IMR-90 (cell line): ENCODE measurements around the gene MICU1. TPM values are rescaled to one million over a fixed set of nuclear protein-coding genes. Genes with fewer than 3 reads are reported as not detected.

Experiments
- ATAC-seq: fragments of 200-7000 bp; cut with Tn5 transposase; 2 replicates; pipeline ENCODE4 v1.9.1; 2020; ENCODE audit warnings: low read depth, mild to moderate bottlenecking, moderate library complexity
- BruUV-seq: library from RNA; stranded (reverse); fragments of 400-500 nt; replicated peaks from 2 replicates; lab custom pipeline; 2021; lab: Mats Ljungman, UMichigan
- CTCF ChIA-PET: fragments of 300-600 bp; formaldehyde crosslinking; extraction: SDS; loops from one replicate; lab custom pipeline; 2021; ENCODE audit warnings: antibody characterized with exemption; lab: Yijun Ruan, JAX
- POLR2A ChIA-PET: fragments of 300-600 bp; sonication (Branson Sonifier 250); formaldehyde crosslinking; loops from one replicate; lab custom pipeline; 2022; ENCODE audit warnings: antibody characterized with exemption; ENCODE audit not compliant: unreplicated experiment; lab: Charles Lee
- DNase-seq: peaks from one replicate; pipeline ENCODE4 v3.0.0; 2013
- H2AFZ ChIP-seq: replicated peaks from 2 replicates; pipeline ENCODE3; 2013; ENCODE audit warnings: low read length, mild to moderate bottlenecking; ENCODE audit not compliant: poor library complexity
- H2AK5ac ChIP-seq: 2 replicates; pipeline ENCODE4 v1.6.1; 2013; ENCODE audit warnings: low read depth, low read length, inconsistent platforms
- H2AK9ac ChIP-seq: replicated peaks from 2 replicates; pipeline ENCODE3; 2013; ENCODE audit warnings: mild to moderate bottlenecking, low read depth, low read length, moderate library complexity; ENCODE audit not compliant: poor library complexity
- H2BK120ac ChIP-seq: 2 replicates; pipeline ENCODE4 v1.6.1; 2013; ENCODE audit warnings: low read depth, low read length, inconsistent platforms
- H2BK15ac ChIP-seq: 3 replicates; pipeline ENCODE4 v1.6.1; 2013; ENCODE audit warnings: low read depth, low read length, inconsistent platforms
- H2BK20ac ChIP-seq: 2 replicates; pipeline ENCODE4 v1.6.1; 2013; ENCODE audit warnings: low read depth, mild to moderate bottlenecking, inconsistent platforms, low read length, moderate library complexity
- H2BK5ac ChIP-seq: 2 replicates; pipeline ENCODE4 v1.6.1; 2013; ENCODE audit warnings: mild to moderate bottlenecking, low read depth, low read length, inconsistent platforms; ENCODE audit not compliant: poor library complexity, severe bottlenecking
- H3K14ac ChIP-seq: replicated peaks from 2 replicates; pipeline ENCODE4 v1.6.1; 2013; ENCODE audit warnings: low read depth, low read length, inconsistent platforms
- H3K18ac ChIP-seq: 2 replicates; pipeline ENCODE4 v1.6.1; 2013; ENCODE audit warnings: low read depth, low read length, control low read depth
- H3K23ac ChIP-seq: 2 replicates; pipeline ENCODE4 v1.6.1; 2013; ENCODE audit warnings: low read depth, low read length, inconsistent platforms
- H3K27ac ChIP-seq: 2 replicates; pipeline ENCODE4 v1.5.1; 2013; ENCODE audit warnings: mild to moderate bottlenecking, control low read depth, low read length; ENCODE audit not compliant: insufficient read depth
- H3K27me3 ChIP-seq: 2 replicates; pipeline ENCODE4 v1.6.1; 2013; ENCODE audit warnings: low read length; ENCODE audit not compliant: control insufficient read depth, insufficient read depth
- H3K36me3 ChIP-seq: 2 replicates; pipeline ENCODE4 v1.6.1; 2013; ENCODE audit warnings: low read length, mixed read lengths; ENCODE audit not compliant: control insufficient read depth, insufficient read depth
- H3K4ac ChIP-seq: 2 replicates; pipeline ENCODE4 v1.6.1; 2013; ENCODE audit warnings: low read depth, low read length, inconsistent platforms
- H3K4me1 ChIP-seq: 2 replicates; pipeline ENCODE4 v1.6.1; 2013; ENCODE audit warnings: low read length, mixed read lengths; ENCODE audit not compliant: control insufficient read depth, insufficient read depth
- H3K4me2 ChIP-seq: 2 replicates; pipeline ENCODE4 v1.6.1; 2013; ENCODE audit warnings: low read depth, mild to moderate bottlenecking, control low read depth, low read length, moderate library complexity
- H3K4me3 ChIP-seq: 2 replicates; pipeline ENCODE4 v1.5.1; 2013; ENCODE audit warnings: low read depth, mild to moderate bottlenecking, control low read depth, low read length, moderate library complexity; ENCODE audit not compliant: insufficient read depth
- H3K56ac ChIP-seq: 2 replicates; pipeline ENCODE4 v1.6.1; 2013; ENCODE audit warnings: low read length, inconsistent platforms; ENCODE audit not compliant: insufficient read depth; ENCODE audit errors: extremely low read depth
- H3K79me1 ChIP-seq, 2 experiments: 2 replicates each; pipeline ENCODE4 v1.6.1; 2013; ENCODE audit warnings: low read length in 2 of 2, inconsistent platforms in 1 of 2, low read depth in 1 of 2
- H3K9ac ChIP-seq: 2 replicates; pipeline ENCODE4 v1.6.1; 2013; ENCODE audit warnings: low read depth, low read length, control low read depth
- H3K9me1 ChIP-seq: 2 replicates; pipeline ENCODE4 v1.6.1; 2013; ENCODE audit warnings: low read length, inconsistent platforms; ENCODE audit not compliant: insufficient read depth
- H3K9me3 ChIP-seq: 2 replicates; pipeline ENCODE4 v1.6.1; 2013; ENCODE audit warnings: low read length; ENCODE audit not compliant: control insufficient read depth, insufficient read depth
- H4K20me1 ChIP-seq: 2 replicates; pipeline ENCODE4 v1.6.1; 2013; ENCODE audit warnings: low read length, inconsistent platforms; ENCODE audit not compliant: insufficient read depth
- H4K5ac ChIP-seq: 2 replicates; pipeline ENCODE4 v1.6.1; 2013; ENCODE audit warnings: mild to moderate bottlenecking, low read depth, low read length, control low read depth
- H4K8ac ChIP-seq, 2 experiments: 2 replicates each; pipeline ENCODE4 v1.6.1; 2013; ENCODE audit warnings: low read depth in 2 of 2, low read length in 2 of 2, control low read depth in 1 of 2, inconsistent platforms in 1 of 2
- H4K91ac ChIP-seq: 2 replicates; pipeline ENCODE4 v1.6.1; 2013; ENCODE audit warnings: low read depth, low read length, inconsistent platforms; ENCODE audit not compliant: insufficient read depth
- MAFK ChIP-seq: IDR thresholded peaks from 2 replicates; pipeline ENCODE4 v1.6.1; 2012; ENCODE audit warnings: low read depth, low read length, improper control_type of control experiment
- MAZ ChIP-seq: IDR thresholded peaks from 2 replicates; pipeline ENCODE4 v1.6.1; 2012; ENCODE audit warnings: low read depth, mild to moderate bottlenecking, low read length, improper control_type of control experiment, moderate library complexity, borderline replicate concordance
- RCOR1 ChIP-seq: IDR thresholded peaks from 2 replicates; pipeline ENCODE4 v1.6.1; 2012; ENCODE audit warnings: mild to moderate bottlenecking, low read length, improper control_type of control experiment; ENCODE audit not compliant: insufficient replicate concordance
- RFX5 ChIP-seq: IDR thresholded peaks from 2 replicates; pipeline ENCODE4 v1.8.0; 2012; ENCODE audit warnings: low read depth, mild to moderate bottlenecking, low read length, moderate library complexity
- SMC3 ChIP-seq: fragments of 150-350 bp; IDR thresholded peaks from 2 replicates; pipeline ENCODE4 v1.6.1; 2016; ENCODE audit warnings: low read depth, mild to moderate bottlenecking, antibody characterized with exemption, low read length, moderate library complexity
- WGBS, 2 experiments: methylation state at CpG; one replicate each; pipeline versions ENCODE4 v1.1.5 to v1.1.7; 2013; ENCODE audit warnings: missing lambda C conversion rate in 2 of 2; ENCODE audit not compliant: insufficient read length in 1 of 2; ENCODE audit errors: extremely low coverage in 2 of 2; 5-methylcytosine and 5-hydroxymethylcytosine counted together
- dilution Hi-C: fragments of 300-500 bp; cut with HindIII; formaldehyde crosslinking; loops from one replicate; pipeline ENCODE4 v1.14.3; 2018; ENCODE audit warnings: low sequenced_read_pairs; ENCODE audit not compliant: unreplicated experiment
- in situ Hi-C: fragments of 300-500 bp; cut with MboI; formaldehyde crosslinking; loops from 3 replicates; pipeline ENCODE4 v1.14.3; 2019; ENCODE audit warnings: low sequenced_read_pairs, inconsistent platforms, mixed read lengths
- intact Hi-C: fragments of 100-400 bp; cut with micrococcal nuclease; formaldehyde crosslinking; loops from 2 replicates; pipeline ENCODE4 v1.10.0; 2022
- polyA plus RNA-seq, 3 experiments: library from polyadenylated mRNA; depleted of rRNA; stranded (reverse); fragments of >200 nt; gene quantifications; 2 replicates each; pipeline ENCODE4 v1.2.3, GENCODE V29; 2012; ENCODE audit warnings: low replicate concordance in 1 of 3
- total RNA-seq: library from RNA; depleted of rRNA; stranded (reverse); fragments of >200 nt; gene quantifications from 2 replicates; pipeline ENCODE4 v1.2.3, GENCODE V29; 2012

Gene MICU1
- total and polyA plus RNA-seq, 2 of the 4 experiments (the other 2 are of a cell fraction), result 43.6 to 44.7 TPM

DNA sequence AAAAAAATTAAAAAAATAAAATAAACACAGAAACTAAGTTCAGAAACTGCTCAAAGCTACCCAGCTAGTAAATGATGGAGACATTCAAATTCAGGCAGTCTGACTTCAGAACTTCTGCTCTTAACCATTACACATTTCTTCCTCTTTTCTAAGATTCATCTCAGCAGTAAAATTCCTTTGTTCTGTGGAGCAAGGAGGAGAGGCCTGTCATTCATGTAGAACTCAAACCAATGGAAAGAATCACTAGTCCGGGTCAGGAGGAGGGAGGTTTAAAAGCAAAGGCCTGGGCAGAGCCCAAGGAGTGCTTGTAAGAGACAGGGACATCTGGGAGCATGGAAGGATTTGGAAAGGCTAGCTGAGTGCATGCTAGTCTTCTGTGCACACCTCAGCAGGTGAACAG is 233.3 kb downstream of the MICU1 start:
- ChIA-PET CTCF (no interaction called here), POLR2A (no interaction called here)
- no peak overlapping the region for H2AK5ac ChIP-seq
- H2AK9ac ChIP-seq, result no peak overlapping the region
- no peak for DNase-seq
- H2BK20ac ChIP-seq, result no peak overlapping the region
- no peak overlapping the region for H3K9ac ChIP-seq
- H4K8ac ChIP-seq, result no peak overlapping the region
- H3K27me3 ChIP-seq, result no peaks in the 10 kb centered on the region
- H3K18ac ChIP-seq, result no peak overlapping the region
- H4K20me1 ChIP-seq, result no peaks in the 10 kb centered on the region
- no peak overlapping the region for H3K27ac ChIP-seq
- H2BK15ac ChIP-seq, result no peak overlapping the region
- no peaks in the 10 kb centered on the region for H3K4me1 ChIP-seq
- no peak overlapping the region for H3K4me3 ChIP-seq
- no peak overlapping the region for H3K4me2 ChIP-seq
- H2AFZ ChIP-seq, result no peak overlapping the region
- ATAC-seq, result no peak
- no peak overlapping the region for H3K14ac ChIP-seq
- no peaks in the 10 kb centered on the region for H3K36me3 ChIP-seq
- peaks cover 0 to 3% of the 10 kb centered on the region in 2 experiments; a peak in 1 of 4 replicates for H3K79me1 ChIP-seq
- H3K4ac ChIP-seq, result no peak overlapping the region
- in situ Hi-C loops (no loop called here), dilution Hi-C loops (no loop called here), intact Hi-C loops (no loop called here)
- H2BK120ac ChIP-seq, result no peak overlapping the region
- TF ChIP-seq SMC3, result no peak
- no peak for TF ChIP-seq MAFK
- TF ChIP-seq RCOR1, result no peak
- TF ChIP-seq MAZ, result no peak
- no peak for TF ChIP-seq RFX5
- H2BK5ac ChIP-seq, result no peak overlapping the region
- no peaks in the 10 kb centered on the region for H3K9me1 ChIP-seq
- WGBS, 2 experiments, result no CpG with 5 or more reads among the region's 1 CpG
- H4K91ac ChIP-seq, result no peak overlapping the region
- H3K9me3 ChIP-seq, result no peaks in the 10 kb centered on the region
- no peak overlapping the region for H3K56ac ChIP-seq
- no peak overlapping the region for H4K5ac ChIP-seq
- no peak overlapping the region for H3K23ac ChIP-seq
- no TSS peak for BruUV-seq
